HG03066 (cell line): ENCODE measurements around the gene FREY1.

ENCODE experiments used
- ATAC-seq: cut with Tn5 transposase; IDR thresholded peaks from one replicate; pipeline ENCODE4 v1.9.1; 2021; ENCODE audit warnings: low read depth; ENCODE audit not compliant: unreplicated experiment

FREY1 gene, protein sequence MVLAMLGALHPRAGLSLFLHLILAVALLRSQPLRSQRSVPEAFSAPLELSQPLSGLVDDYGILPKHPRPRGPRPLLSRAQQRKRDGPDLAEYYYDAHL

DNA sequence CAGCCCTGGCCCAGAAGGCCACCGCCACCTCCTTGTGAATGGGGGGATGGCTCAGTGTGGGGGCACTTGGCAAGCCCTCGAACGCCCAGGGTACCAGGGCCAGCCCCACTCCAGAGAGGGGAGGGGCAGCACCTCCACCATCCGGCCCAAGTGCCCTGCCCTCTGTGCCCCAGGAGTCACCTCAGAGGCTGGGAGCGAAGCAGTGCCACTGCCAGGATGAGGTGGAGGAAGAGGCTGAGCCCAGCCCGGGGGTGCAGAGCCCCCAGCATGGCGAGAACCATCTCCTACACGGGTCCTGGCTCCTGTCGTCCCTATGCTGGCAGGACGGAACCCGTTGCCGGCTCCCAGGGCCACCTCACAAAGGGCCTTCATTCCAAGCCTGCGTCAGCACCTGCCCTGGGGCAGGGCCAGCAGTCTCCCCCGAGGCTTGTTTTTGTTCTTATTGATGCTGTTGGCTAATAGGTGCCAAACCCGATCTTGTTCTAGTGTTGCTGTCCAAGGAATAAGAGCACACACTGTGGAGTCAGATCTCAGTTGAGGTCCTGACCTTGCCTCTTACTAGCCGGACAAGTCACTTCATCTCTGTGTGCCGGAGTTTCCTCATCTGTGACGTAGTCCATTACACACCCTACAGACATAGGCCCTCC, at the start of gene FREY1:
Gene FREY1 (minus strand): TSS at position 307 of the 647 bp plus-strand sequence. CDS start 26 bp downstream, at position 281.
- no peak for ATAC-seq

DNA sequence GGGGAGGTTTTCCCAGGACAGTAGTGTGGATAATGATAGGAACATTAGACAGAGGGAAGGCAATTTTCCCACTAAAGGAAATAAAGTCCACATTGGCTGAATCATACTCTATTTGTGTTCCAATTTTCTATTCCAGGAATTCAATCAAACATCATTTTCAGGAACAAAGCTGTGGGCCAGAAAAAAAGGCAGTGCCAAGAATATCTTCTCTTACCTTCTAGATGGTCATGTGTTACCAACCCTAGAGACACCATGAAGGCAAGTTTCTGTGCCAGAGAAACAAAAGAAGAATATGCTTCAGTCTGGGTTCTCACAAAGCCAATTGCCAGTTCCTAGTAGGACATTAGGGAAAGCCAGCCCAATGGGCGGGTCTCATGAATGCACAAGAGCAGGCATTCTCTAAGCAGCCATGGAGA, 42.9 kb upstream of the FREY1 start:
- ATAC-seq = no peak

DNA sequence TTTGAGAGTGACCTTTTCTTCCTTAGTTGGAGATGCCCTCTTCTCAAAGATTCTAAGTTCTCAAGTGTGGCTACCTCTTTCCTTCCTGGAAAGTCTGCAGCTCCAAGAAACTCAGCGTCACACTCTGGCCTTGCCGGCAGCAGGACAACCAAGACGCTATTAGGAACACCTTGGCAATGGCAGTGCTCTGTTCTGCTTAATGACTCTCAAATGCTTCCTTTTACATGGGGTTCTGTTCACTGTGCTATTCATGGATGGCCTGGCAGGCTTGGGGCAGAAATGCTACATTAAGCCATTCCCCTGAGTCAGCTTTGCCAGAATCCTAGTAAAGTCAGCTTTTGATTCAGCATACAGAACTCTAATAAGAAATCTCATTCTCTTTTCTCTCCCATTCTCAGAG, 41.3 kb upstream of the FREY1 start:
- ATAC-seq = no peak

DNA sequence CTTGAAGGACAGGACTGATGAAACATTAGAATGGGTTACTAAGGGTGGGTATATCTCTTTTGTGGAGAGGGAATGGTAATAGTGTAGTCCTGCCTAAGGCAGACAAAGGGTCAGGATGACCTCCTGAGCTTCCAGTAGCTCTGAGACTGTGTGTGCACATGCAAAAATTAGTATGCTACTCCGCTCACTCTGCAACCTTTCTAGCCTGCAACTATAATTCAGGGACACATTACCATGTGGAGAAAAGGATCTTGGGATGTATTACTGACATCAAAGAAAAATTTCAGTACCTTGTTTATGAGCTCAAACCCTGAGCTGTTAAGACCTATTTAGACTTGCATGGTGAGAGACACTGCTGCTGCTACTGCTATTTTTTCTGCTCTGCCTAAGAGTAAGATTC, 40.8 kb upstream of the FREY1 start:
- ATAC-seq = no peak

DNA sequence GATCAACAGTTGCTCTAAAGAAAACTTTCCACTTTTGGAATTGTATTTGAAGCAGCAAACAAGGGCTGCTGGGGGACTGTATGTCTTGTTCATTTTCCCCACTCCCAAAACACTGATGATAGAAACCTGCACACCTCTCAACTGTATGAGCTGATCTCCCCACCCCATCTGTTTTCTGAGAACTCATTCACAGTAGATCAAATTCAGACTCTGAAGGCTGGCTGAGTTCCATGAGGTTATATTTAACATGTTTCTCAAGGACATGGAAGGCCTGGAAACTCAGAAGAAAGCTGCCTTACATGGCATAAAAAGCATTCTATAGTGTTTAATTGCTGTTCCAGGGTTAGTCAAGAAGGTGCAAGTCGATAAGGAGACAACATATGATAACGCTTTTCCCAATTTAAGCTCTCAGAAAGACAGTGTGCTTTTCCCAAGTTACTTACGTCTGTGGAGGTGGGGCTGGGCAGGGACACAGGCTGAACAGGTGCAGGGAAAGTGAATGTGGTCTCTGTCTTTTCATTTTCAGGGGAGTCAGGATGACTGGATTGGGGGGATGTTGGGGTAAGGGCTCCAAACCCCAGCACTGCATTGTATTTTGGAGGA, 38.4 kb upstream of the FREY1 start:
- no peak for ATAC-seq

DNA sequence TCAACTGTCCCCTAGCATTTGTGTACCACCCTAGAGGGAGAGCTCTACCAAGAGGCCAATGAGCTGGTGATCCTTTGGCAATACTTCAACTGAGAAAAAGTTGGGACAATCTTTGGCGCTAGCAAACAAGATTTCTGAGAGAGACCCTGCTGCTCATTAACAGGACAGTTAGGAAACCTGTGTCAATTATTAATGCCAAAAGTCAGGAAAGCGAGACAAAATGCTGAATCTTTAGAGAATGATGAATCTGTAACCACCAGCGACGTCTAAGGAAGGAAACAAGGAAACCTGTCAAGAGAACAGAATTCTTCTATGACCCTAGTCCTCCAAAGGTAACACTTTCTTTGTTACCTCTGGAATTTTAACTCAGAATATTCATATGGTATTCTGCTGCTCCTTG, 35.3 kb upstream of the FREY1 start:
- no peak for ATAC-seq

DNA sequence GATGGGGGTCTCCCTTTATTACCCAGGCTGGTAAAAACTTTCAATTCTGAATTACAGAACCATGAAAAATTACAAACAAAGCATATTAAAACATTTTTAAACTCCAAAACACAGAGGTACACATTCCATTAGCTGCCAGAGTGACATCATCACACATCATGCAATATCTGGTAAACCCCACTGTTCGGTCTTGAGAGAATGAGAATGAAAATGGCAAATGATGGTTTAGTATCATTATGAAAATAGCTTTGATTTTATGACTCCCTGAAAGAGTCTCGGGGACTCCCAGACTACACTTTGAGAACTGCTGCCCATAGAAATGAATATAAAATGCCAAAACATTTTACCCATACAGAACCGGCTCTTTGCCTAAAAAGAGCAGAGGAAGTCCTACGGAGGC, 34.2 kb upstream of the FREY1 start:
- ATAC-seq = no peak

DNA sequence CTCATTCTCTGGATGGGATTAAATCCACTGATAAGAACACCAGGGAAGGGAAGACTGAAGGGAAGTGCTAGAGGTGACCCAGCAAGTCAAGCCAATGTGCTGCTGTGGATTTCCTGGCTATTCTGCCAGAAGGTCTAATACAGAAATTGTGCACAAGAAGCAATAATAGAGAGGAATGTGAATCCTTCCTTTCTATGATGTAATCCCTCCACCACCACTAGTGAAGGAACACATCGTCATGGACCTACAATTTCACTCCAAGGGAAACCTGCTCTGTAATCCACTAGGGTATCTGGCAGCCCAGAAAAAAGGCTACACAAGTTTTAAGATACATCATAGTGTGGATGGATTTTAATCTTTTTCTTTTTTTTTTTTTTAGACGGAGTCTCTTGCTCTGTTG, 32.8 kb upstream of the FREY1 start:
- no peak for ATAC-seq

DNA sequence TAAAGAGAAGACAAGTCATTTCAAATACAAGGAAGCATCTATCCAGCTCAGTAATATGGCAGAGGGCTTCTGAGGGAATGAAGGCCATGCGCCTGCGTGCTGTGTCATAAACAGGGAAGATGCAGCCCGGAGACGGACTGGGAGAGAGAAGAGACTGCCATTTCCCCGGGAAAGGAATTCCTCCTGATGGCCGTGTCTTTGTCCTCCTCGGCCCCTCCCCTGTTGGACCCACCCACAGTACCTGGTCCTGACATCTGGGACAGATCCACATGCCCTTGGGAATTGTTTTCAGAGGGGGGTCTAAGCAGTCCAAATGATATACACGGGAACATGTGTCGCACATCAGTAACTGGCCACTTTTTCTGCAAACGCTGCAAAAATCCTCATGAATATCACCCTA, 30.8 kb upstream of the FREY1 start:
- no peak for ATAC-seq

DNA sequence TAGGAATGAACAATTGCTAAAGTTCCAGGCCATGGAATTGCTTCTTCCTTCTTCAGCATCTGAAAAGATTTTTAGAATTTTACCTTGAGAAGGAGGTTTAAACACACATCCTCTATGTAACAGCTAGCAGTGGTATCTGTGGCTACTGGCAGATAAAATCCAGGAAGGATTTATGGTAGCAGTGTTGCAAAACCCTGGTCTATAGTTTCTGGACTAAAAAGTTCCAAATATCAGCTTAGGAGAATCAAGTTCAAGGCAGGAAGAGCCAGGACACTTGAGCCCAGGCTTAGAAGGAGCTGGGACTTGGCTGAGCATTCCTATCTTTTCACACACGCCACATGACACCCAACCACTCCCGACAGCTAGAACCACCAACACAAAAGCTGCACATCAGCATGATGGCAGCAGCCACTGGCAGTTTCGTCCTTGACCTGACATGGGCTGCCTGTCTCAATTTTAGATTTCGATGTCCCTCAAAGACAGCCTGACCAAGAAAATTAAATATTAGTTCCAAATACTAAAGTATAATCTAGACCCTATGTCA, 29.5 kb upstream of the FREY1 start:
- no peak for ATAC-seq

DNA sequence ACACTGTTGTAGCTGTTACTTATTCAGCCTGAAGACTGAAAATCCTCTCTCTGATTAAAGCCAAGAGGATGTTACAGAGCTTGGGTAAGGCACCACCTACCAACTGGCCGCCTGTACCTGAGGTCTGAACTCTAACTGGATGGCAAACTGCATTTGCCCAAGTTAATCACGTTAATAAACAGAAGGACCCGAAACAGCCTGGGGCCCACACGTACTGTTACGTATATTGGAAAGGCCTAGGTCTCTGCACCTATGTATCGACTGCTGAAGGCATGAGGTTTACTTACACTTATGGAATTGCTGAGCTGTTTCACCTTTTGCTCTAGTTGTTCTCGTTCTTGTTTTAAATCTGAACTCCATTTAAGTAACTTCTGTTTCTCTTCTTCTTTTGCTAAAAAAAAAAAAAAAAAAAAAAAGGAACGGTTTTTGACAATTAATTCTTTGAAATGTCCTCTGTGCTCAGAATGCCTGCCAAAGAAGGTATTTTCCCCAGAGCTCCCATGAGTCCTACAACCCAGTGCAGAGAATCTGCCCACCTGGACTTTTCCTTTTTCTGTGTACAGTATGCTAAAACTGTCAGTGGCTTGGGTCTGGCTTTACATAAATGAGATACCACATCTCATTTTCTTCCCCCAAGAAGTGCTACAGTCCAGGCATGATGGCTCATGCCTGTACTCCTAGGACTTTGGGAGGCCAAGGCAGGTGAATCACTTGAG, 28.4 kb upstream of the FREY1 start:
- ATAC-seq = no peak

DNA sequence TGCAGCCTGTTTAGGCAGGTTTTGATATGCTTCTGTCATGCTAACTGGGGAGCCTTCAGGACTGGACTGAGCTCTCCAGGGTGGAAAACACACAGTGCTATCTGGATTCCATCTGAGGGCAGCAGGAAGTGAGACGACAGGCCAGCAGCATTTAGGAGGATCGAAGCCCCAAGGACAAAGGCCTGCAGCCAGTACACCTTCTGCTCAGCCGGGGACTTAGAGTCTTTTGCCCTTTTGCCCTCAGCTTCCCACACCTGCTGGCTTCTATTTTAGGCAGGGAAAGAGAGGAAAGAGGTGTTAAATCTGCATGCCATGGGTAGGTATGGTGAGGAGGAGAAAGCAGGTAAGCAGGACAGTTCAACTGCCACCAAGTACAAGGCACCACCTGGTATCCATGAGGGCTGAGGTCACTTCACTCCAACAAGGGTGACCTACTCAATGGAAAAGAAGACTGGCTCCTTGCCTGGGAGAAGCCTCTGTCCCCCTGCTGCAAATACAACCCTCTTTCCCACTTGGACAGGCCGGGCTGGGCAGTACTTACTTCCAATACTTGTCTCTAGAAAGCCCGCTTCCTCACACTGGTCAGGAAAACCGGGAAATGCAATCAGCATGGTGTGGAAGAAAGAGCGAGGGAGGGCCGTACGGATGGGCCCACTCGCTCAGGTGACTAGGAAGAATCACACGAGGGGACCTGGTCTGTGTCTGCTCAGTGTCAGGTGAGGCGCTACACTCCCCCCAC, 27.7 kb upstream of the FREY1 start:
- ATAC-seq = no peak

DNA sequence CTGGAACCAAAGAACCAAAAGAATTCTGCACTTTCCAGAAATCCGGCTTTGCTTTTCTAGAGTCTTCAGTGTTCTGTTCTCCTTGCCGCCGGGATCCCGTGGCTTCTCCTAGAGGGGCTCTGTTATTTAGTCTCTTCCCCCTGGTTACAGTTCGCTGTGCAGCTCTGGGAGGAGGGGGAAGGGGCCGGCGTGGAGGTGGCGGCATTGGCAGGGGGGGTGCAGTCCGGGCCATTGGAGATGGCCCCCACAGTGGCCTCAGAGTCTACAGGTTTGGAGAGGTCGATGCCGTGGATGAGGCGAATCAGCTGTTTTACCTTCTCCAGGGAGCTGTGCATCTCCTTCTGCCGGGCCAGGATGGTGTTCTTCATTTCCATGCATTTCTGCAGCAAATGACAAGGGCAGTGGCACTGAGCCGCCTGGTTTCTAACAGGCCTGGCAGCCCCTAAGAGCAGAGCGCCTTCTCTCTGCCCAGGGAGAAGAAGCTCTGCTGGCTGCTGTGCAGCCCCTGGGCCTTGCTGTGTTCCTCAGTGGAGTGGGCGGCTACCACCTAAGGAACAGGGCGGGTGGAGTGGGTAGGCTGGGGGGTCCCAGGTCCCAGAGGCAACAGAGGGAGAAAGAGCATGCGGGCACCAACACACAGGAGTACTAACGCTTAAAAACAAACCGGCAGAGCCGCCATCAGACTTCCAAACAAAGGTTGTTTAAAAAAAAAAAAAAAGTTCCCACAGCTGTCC, 26.9 kb upstream of the FREY1 start:
- no peak for ATAC-seq

DNA sequence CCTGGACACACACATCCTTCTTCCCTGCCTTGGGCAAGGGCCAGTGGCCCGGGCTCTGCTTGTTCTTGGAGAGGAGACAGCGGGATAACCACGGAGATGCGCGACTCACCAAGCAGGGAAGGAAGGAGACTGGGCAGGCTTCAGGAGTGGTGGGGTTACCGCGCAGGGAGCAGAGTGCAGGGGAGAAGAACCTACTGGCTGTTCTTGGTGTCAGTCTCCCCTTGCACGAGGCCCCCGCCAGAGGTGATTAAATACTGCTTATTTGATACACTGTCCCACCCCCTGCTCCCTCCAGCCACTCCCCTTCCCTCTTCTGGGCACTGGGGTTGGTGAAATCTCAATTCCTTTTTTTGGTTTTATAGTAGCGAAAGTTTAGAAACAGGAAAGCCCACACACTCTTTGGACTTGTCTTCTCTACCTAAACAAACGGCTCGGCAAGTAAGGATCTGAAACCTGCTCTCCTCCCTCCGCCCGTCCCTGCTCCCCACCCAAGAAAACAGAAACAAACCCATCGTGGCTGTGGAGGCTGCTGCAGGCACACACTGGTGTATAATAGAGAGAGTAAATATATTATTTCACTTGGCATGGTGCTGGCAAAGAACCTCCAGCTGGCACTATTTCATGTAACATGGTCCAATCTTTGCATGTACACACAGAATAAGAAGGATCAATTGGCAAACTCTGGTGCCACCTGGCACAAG, 26.2 kb upstream of the FREY1 start:
- ATAC-seq = no peak

DNA sequence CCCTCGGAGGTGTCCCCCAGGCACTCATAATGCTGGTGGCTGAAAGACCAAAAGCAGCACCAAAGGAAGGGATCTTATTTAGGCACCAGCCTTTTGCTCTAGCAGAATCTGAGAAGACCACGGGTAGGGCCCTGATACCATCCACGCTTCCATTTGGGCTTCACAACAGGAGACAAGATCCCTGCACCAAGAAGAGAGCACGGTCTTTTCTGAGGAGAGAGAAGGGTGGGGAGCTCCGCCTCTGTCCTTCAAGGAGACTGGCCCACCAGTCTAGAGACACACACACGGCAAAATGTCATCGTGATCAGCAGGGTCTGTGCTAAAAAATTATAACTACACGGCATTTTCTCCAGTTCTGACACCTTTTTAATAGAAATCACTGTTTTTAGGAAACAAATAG, 25.1 kb upstream of the FREY1 start:
- ATAC-seq = no peak

DNA sequence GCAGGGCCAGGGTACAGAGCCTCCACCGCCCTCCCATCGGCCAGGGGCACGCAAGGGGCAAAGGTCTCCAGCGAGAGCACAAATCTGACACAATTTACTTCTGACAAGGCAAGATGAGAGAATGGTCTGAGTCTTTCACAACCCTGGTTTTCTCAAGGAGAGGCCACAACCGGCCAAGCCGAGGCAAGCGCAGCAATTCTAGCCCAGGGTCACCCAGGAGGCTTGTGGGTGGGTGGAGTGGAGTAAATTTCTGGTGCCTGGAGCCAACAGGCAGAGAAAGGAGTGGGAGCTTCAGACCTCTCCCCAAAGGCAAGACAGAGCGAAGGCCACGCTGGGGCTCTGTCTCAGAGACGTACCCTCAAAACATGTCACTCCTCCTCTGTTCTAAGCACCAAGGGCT, 24.7 kb upstream of the FREY1 start:
- no peak for ATAC-seq

DNA sequence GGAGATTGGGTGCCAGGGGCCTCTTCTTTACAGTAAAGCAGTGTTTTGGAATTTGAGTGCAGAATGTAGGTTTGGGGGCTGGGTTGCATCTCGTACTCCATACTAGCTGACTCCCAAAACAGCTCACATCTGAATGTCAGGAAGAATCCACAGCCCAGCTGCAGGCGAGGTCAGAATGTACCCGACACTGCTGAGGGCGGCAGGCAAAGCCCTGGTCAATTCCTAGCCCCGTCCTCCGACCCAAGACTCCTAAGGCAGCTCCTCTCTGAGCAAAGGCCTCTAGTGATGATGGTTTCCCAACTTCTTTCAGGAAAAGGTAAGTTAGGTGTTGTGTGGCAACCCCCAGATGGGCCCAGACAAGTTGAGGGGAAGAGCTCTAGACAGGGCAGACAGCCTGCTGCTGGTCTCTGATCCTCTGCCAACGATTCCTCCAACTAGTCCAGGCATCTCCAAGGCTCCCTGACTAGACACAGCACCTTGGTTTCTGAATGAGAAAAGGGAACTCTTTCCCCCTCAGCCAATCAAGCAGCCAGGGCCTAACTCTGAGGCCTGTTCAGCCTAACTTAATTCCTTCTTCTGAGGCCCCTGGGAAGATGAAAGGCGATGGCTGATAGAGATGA, 24.0 kb upstream of the FREY1 start:
- ATAC-seq = no peak

DNA sequence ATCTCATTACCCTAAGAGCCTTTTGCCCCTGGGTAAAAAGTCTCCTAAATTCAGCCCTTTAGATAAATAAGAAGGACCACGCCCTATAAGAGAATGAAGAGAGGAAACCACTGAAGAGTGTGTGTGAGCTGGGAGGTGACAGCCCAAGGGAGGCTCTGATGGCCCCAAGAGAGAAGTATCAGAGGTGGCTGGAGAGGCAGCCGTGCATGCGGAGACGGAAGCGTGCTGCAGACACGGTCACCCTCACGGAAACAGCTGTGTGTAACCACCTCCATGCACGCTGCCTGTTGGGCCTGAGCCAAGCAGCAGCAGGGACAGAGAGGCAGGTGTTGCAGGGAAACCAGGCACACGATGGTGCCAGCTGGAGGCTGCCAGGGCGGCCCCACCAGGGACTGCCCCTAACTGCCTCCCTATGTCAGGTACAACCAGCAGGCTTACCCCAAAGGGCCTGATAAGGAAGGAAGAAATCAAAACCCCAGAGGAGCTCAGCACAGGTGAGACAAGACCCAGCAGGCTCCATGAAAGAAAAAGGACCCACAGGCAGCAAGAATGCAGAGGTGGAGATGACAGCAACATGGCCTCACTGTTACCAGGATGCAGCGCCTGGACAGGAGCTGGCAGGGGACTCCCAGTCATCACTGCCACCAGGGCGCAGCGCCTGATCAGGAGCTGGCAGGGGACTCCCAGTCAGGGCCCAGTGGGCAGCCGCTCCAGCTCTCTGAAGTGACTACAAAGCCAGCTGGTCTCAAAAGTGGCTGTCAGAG, 23.1 kb upstream of the FREY1 start:
- ATAC-seq = peak; percentile 91
